ENCODE results near the gene ARMC3. TPM values are rescaled to one million over a fixed set of nuclear protein-coding genes. Genes with fewer than 3 reads are reported as not detected.

ARMC3 gene
- polyA plus RNA-seq, 1 donor: not detected

DNA sequence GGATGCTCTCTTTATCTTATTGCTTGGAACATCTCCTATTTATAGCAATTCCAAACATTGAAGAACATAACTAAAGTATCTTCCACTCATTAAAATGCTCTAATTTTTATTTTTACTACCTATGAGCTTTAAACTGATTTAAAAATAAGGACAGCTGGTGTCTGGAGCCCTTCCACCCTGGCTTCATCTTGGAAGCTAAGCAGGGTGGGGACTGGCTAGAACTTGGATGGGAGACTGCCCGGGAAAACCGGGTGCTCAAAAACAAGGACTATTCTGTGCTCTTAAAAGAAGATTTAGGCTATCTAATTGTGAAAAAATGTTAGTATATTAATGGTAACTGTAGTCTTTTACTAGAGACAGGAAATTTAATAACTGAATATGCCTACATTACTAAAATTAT, 69.2 kb downstream of the ARMC3 start:
- DNase-seq: no peak

GRCh38 chr10:22998091-22998490, 70.2 kb downstream of the ARMC3 start:
- DNase-seq: no peak

- DNase-seq: no peak
Observed at GRCh38 chr10:22999942-23000341, 72.1 kb downstream of the ARMC3 start.

- peak; percentile 11 for DNase-seq
Observed at GRCh38 chr10:23001901-23002516, 74.2 kb downstream of the ARMC3 start.

DNA sequence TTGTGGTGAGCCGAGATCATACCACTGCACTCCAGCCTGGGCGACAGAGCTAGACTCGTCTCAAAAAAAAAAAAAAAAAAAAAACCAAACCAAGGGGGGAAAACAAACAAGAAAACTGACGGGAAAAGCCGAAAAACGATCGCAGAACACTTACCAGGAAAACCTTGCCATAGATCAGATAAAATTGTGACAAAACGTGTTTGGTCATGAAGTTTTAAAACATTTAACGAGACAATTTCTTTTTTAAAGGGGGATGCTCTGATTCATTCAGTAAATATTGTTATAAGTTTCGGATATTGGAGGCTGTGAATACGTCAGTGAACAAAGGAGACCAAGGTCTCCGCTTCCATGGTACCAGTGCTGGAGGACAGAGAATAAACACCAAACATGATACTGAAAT, 77.3 kb downstream of the ARMC3 start:
- DNase-seq: no peak

GRCh38 chr10:23013581-23014335, 85.9 kb downstream of the ARMC3 start:
- DNase-seq: no peak

GRCh38 chr10:23015021-23015707, 87.3 kb downstream of the ARMC3 start:
- no peak for DNase-seq

DNA sequence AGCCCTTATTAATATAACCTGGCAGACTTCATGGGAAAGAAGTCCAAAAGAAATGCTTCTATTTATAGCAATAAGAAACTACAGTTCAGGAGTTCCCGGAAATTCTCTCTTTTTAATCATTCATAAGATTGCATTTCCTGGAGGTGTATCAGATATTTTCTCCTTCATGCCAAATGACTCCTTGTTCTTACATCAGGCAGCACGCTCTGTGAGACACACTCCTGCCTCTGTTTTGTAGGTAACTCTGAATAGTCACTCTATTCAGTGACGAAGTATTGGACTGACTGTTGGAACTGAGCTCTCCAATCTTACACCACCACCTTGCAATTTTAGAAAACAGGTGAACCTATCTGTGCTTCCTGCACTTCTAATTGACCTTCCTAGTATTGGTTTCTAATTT, 88.8 kb downstream of the ARMC3 start:
- DNase-seq: no peak

DNA sequence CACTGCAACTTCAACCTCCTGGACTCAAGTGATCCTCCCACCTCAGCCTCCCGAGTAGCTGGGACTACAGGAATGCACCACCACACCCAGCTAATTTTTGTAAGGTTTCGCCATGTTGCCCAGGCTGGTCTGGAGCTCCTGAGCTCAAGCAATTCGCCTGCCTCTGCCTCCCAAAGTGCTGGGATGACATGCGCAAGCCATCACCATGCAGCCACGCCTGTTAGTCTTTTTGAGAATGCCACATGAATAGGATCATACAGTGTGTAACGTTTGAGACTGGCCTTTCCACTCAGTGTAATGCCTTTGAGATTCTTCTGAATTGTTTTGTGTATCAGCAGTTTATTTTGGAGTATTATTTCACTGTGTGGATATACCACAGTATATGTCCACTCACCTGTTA, 91.8 kb downstream of the ARMC3 start:
- DNase-seq: no peak

DNA sequence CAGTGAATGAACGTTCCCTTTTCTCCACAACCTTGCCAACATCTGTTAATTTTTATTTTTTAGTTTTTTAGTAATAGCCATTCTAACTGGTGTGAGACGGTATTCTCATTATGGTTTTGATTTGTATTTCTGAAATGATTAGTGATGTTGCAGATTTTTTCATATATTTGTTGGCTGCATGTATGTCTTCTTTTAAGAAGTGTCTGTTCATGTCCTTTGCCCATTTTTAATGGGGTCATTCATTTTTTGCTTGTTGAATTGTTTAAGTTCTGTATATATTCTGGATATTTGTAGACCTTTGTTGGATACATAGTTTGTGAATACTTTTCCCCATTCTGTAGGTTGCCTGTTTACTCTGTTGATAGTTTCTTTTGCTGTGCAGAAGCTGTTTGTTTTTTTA, 93.6 kb downstream of the ARMC3 start:
- no peak for DNase-seq

DNA sequence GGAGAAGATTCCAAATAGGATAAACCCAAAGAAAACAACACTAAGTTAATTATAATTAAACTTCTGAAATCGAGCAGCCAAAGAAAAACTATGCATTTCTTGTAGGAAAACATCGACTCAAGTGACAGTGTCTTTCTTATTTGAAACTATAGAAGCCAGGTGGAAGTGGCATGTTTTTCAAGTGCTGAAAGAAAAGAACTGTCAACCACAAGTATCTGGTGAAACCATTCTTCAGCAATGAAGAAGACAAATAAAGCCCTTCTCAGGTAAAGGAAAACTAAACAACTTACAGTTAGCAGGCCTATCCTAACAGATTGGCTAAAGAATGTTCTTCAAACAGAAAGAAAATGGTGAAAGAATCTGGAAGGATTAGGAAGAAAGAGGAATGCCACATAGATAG, 96.1 kb downstream of the ARMC3 start:
- no peak for DNase-seq

- DNase-seq: no peak
Observed at GRCh38 chr10:23031318-23031717, 103.5 kb downstream of the ARMC3 start.

DNA sequence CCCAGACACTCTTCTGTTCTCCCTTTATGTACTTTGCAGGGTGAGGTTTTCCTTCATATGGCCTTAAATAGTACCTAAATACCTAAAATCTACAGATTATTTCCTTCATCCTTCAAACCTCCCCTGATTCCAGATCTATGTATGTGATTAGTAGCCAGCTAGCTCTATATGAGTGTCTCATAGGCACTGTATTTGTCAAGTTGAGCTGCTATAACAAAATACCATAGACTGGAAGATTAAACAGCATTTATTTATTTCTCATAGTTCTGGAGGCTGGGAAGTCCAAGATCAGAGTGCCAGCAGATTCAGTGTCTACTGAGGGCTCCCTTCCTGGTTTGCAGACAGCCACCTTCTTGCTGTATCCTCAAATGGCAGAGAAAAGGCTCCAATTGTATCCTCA, 106.9 kb downstream of the ARMC3 start:
- DNase-seq: no peak

- no peak for DNase-seq
Observed at GRCh38 chr10:23035569-23035968, 107.7 kb downstream of the ARMC3 start.

DNA sequence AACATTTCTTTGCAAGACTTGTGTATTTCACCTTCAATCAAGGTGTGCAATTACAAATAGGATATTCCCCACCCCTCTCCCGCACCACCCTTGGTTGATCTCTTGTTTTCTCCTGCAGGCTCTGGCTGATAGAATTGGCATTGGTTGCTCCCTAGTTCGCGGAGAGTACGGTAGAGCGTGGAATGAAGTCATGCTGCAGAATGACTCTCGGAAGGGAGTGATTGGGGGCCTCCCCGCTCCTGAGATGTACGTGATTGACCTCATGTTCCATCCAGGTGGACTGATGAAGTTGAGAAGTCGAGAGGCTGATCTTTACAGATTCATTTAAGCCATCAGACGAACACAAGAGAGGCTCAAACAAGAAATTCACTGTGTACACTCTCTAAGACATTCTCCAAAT, 109.3 kb downstream of the ARMC3 start:
- DNase-seq: no peak

DNA sequence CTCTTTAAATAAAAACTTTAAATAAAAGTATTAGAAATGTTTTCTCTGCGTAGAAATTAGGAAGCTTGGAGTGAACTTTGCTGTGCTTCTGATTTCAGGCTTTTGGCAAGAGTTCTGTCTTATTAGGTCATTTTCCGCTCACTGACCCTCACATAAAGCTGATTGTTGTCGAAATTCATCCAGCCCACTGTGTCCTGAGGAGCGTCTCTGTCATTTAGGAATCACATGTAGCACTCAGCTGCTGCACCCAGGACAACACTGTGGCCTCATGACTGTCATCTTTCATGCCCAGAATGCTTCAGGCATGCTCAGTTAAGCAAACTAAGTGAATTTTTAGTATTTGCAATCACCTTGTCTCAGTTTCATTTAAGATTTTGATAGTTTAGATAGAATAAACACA, 109.7 kb downstream of the ARMC3 start:
- DNase-seq: no peak

DNA sequence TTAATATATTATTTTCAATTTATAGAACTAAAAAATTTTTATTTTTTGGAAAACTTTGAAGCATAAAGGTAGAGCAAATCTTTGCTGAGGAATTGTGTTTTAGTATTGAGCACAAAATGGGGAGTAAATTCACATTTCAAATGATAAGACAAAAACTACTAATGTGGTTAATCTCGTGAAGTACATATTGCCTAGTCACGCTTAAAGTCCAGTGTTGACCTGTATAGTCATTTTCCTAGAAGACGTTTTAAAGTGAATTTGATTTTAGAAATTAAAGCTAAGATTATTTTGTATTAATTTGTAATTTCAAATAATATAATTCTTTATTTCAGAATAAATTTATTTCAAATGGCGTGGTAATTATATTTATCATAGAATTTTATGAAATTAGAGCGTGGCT, 110.3 kb downstream of the ARMC3 start:
- no peak for DNase-seq

DNA sequence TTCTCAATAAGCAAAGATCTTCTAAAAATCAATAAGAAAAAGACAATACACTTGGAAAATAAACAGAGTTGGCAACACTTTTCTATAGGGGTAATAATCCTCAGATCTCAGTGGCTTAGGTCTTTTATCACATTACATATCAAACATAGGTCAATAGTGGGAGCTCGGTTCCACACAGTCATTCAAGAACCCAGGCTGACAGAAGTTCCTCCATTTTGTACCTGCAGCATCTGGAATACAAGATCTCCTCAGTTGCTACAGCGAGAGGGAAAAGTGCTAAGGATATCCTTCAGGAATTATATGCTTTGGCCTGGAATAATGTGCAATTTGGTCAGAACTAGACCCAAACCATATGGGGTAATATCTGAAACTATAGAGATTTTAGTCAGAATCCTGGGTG, 112.1 kb downstream of the ARMC3 start:
- no peak for DNase-seq

- DNase-seq: no peak
Observed at GRCh38 chr10:23046027-23046426, 118.2 kb downstream of the ARMC3 start.

- no peak for DNase-seq
Observed at GRCh38 chr10:23047201-23048050, 119.6 kb downstream of the ARMC3 start.

DNA sequence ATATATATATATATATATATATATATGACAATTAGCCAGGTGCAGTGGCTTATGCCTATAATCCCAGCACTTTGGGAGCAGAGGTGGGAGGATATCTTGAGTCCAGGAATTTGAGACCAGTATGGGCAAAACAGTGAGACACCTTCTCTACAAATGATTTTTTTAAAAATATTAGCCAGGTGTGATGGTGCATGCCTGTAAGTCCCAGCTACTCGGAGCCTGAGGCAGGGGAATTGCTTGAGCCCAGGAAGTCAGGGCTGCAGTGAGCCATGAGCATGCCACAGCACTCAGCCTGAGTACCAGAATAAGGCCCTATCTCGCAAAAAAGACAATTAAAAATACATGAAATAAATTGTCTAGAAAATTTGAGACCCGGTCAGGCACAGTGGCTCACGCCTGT, 120.3 kb downstream of the ARMC3 start:
- no peak for DNase-seq

GRCh38 chr10:23051278-23051677, 123.4 kb downstream of the ARMC3 start:
- no peak for DNase-seq

DNA sequence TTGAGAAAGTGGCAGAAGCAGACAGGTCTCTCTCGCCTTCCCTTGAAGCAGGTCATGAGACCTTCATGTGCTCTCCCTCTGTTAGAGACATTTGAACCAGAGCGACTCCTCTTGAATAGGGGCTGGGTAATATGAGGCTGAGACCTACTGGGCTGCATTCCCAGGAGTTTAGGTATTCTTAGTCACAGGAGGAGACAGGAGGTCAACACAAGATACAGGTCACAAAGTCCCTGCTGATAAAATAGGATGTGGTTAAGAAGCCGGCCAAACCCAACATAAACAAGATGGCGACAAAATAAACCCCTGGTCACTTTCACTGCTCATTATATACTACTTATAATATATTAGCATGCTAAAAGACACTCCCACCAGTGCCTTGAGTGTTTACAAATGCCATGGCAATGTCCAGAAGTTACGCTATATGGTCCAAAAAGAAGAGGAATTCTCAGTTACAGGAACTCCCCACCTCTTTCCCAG, 124.0 kb downstream of the ARMC3 start:
- no peak for DNase-seq
